A549 (cell line): ENCODE results near the gene ICE2. TPM values are rescaled to one million over a fixed set of nuclear protein-coding genes. Genes with fewer than 3 reads are reported as not detected.

Experiments
- ATAC-seq, 2 experiments: fragments of 200-7000 bp in 1 of 2; fragments of >200 bp in 1 of 2; cut with Nextera tagmentation in 1 of 2; cut with Tn5 transposase in 1 of 2; 3 replicates each; pipeline versions ENCODE4 v1.8.0 to v1.9.1; 2018 to 2020; ENCODE audit warnings: mild to moderate bottlenecking in 1 of 2, moderate library complexity in 1 of 2
- CTCF ChIA-PET: fragments of 300-600 bp; sonication (Branson Sonifier 250); formaldehyde crosslinking; extraction: SDS; loops from one replicate; lab custom pipeline; 2021; ENCODE audit warnings: antibody characterized with exemption, inconsistent platforms; lab: Yijun Ruan, JAX
- POLR2A ChIA-PET: fragments of 350-600 bp; formaldehyde crosslinking; extraction: SDS; loops from one replicate; lab custom pipeline; 2021; ENCODE audit warnings: antibody characterized with exemption, inconsistent platforms; lab: Yijun Ruan, JAX
- DNase-seq, 2 experiments: peaks; one replicate each; pipeline versions ENCODE4 v3.0.0 to v3.0.0-alpha.2; 2011 to 2016; ENCODE audit warnings: low read depth in 1 of 2, low spot score in 1 of 2
- FAIRE-seq: peaks from 2 replicates; lab custom pipeline; 2011; peaks lifted over from hg19 to GRCh38; lab: Jason Lieb, UNC
- H3K27ac ChIP-seq, 2 experiments: fragments of >200 bp; sonication (Bioruptor Twin); formaldehyde crosslinking; 3 replicates each; pipeline ENCODE4 v1.5.1; 2016 to 2017
- H3K4me1 ChIP-seq: fragments of >200 bp; sonication (Bioruptor Twin); formaldehyde crosslinking; 3 replicates; pipeline ENCODE4 v1.6.1; 2016
- H3K4me2 ChIP-seq: fragments of >200 bp; sonication (Bioruptor Twin); formaldehyde crosslinking; 3 replicates; pipeline ENCODE4 v1.6.1; 2016
- H3K4me3 ChIP-seq: fragments of >200 bp; sonication (Bioruptor Twin); formaldehyde crosslinking; 3 replicates; pipeline ENCODE4 v1.5.1; 2016
- H3K9me3 ChIP-seq: fragments of >200 bp; sonication (Bioruptor Twin); formaldehyde crosslinking; 3 replicates; pipeline ENCODE4 v1.6.1; 2016
- BHLHE40 ChIP-seq: IDR thresholded peaks from 2 replicates; pipeline ENCODE4 v1.6.1; 2012; ENCODE audit warnings: low read depth, low read length, inconsistent platforms
- CBX2 ChIP-seq: fragments of 200-600 bp; sonication (generic); IDR thresholded peaks from 2 replicates; pipeline ENCODE4 v1.6.1; 2016; ENCODE audit warnings: low read depth, mild to moderate bottlenecking, borderline replicate concordance
- CHD2 ChIP-seq: fragments of 150-350 bp; IDR thresholded peaks from 2 replicates; pipeline ENCODE4 v1.6.1; 2014; ENCODE audit warnings: low read length; ENCODE audit not compliant: partially characterized antibody
- CTCF ChIP-seq: fragments of >200 bp; sonication (Bioruptor Twin); formaldehyde crosslinking; IDR thresholded peaks from 3 replicates; pipeline ENCODE4 v1.5.1; 2016
- ESRRA ChIP-seq: fragments of 150-350 bp; IDR thresholded peaks from 2 replicates; pipeline ENCODE4 v1.6.1; 2014; ENCODE audit warnings: mild to moderate bottlenecking, low read length, borderline replicate concordance
- FOSB ChIP-seq: fragments of 250-450 bp; sonication (Bioruptor Pico); IDR thresholded peaks from 2 replicates; pipeline ENCODE4 v1.5.0; 2020; ENCODE audit warnings: mild to moderate bottlenecking, moderate library complexity
- HEYL ChIP-seq: fragments of 250-450 bp; sonication (Bioruptor Pico); IDR thresholded peaks from 2 replicates; pipeline ENCODE4 v1.8.0; 2021; ENCODE audit warnings: mild to moderate bottlenecking, moderate library complexity
- HOXB5 ChIP-seq: fragments of 250-450 bp; sonication (Bioruptor Pico); IDR thresholded peaks from 2 replicates; pipeline ENCODE4 v1.5.0; 2020; ENCODE audit warnings: mild to moderate bottlenecking, moderate library complexity
- JUN ChIP-seq, 2 experiments: fragments of >200 bp; sonication (Bioruptor Twin); formaldehyde crosslinking; IDR thresholded peaks; 2 replicates in 1 of 2; 3 replicates in 1 of 2; pipeline ENCODE4 v1.6.1; 2016 to 2017
- KDM5A ChIP-seq: fragments of 200-600 bp; sonication (generic); IDR thresholded peaks from 2 replicates; pipeline ENCODE4 v1.6.1; 2016; ENCODE audit warnings: antibody characterized with exemption, mild to moderate bottlenecking
- MAX ChIP-seq: IDR thresholded peaks from 2 replicates; pipeline ENCODE4 v1.6.1; 2012
- MYC ChIP-seq: IDR thresholded peaks from 2 replicates; pipeline ENCODE4 v1.6.1; 2012; ENCODE audit warnings: mild to moderate bottlenecking, inconsistent platforms, low read length, improper control_type of control experiment, borderline replicate concordance
- NFE2L2 ChIP-seq: fragments of 150-350 bp; conservative IDR thresholded peaks from 2 replicates; pipeline ENCODE4 v1.6.1; 2014; ENCODE audit warnings: low read length
- NR3C1 ChIP-seq: fragments of >200 bp; sonication (Bioruptor Twin); formaldehyde crosslinking; IDR thresholded peaks from 3 replicates; pipeline ENCODE4 v1.6.1; 2017
- PBX3 ChIP-seq: IDR thresholded peaks from 2 replicates; pipeline ENCODE4 v1.6.1; 2012
- POLR2AphosphoS2 ChIP-seq: conservative IDR thresholded peaks from 2 replicates; pipeline ENCODE4 v1.6.1; 2012; ENCODE audit warnings: low read length, improper control_type of control experiment, inconsistent platforms
- RCOR1 ChIP-seq: fragments of 150-350 bp; IDR thresholded peaks from 2 replicates; pipeline ENCODE4 v1.6.1; 2014; ENCODE audit warnings: antibody characterized with exemption, low read length, low read depth
- REST ChIP-seq: fragments of 200-600 bp; sonication (generic); IDR thresholded peaks from 2 replicates; pipeline ENCODE4 v1.6.1; 2016; ENCODE audit warnings: antibody characterized with exemption, mild to moderate bottlenecking, moderate library complexity
- RFX5 ChIP-seq: fragments of 450-650 bp; IDR thresholded peaks from 2 replicates; pipeline ENCODE4 v1.7.1; 2014; ENCODE audit warnings: antibody characterized with exemption, mild to moderate bottlenecking, moderate library complexity
- RNF2 ChIP-seq: fragments of 200-600 bp; sonication (generic); IDR thresholded peaks from 2 replicates; pipeline ENCODE4 v1.6.1; 2016; ENCODE audit warnings: low read depth, mild to moderate bottlenecking, antibody characterized with exemption, moderate library complexity, borderline replicate concordance
- SREBF2 ChIP-seq: fragments of 450-650 bp; IDR thresholded peaks from 2 replicates; pipeline ENCODE4 v1.6.1; 2014; ENCODE audit warnings: mild to moderate bottlenecking, moderate library complexity
- TFCP2L1 ChIP-seq: fragments of 250-450 bp; sonication (Bioruptor Pico); IDR thresholded peaks from 2 replicates; pipeline ENCODE4 v1.5.0; 2021; ENCODE audit warnings: mild to moderate bottlenecking
- ZC3H11A ChIP-seq: fragments of 450-650 bp; IDR thresholded peaks from 2 replicates; pipeline ENCODE4 v1.6.1; 2014; ENCODE audit warnings: antibody characterized with exemption, mild to moderate bottlenecking
- ZSCAN20 ChIP-seq: fragments of 250-450 bp; sonication (Bioruptor Pico); IDR thresholded peaks from 2 replicates; pipeline ENCODE4 v1.8.0; 2022; ENCODE audit warnings: mild to moderate bottlenecking, moderate library complexity
- WGBS: methylation state at CpG from one replicate; pipeline ENCODE4 v1.1.6; 2017; ENCODE audit errors: missing lambda C conversion rate; 5-methylcytosine and 5-hydroxymethylcytosine counted together
- polyA plus RNA-seq, 4 experiments: library from polyadenylated mRNA; depleted of rRNA in 3 of 4; stranded (reverse); fragments of >200 nt; fragmentation: RNase III in 1 of 4; extraction: RNeasy Plus Mini Kit Qiagen cat#74134 plus additional on column Dnase treatment in 1 of 4; gene quantifications; 2 replicates in 3 of 4; 3 replicates in 1 of 4; pipeline ENCODE4 v1.2.3, GENCODE V29; 2011 to 2017

ICE2 gene
- polyA plus RNA-seq, 2 of the 4 experiments (the other 2 are of a cell fraction) = 43.1 to 87.6 TPM

GRCh38 chr15:60520825-60521368 is 42.0 kb upstream of the ICE2 start (continued):
- TF ChIP-seq RCOR1 (no peak), POLR2AphosphoS2 (no peak), RNF2 (no peak), CHD2 (no peak), CTCF (peak; percentile 98), MYC (no peak), ZC3H11A (no peak), NR3C1 (no peak), BHLHE40 (no peak), HOXB5 (CRISPR knock-in tag) (no peak)

- peaks cover 13% of the 10 kb centered on the region for H3K4me1 ChIP-seq
- POLR2A ChIA-PET = interaction anchor here (0.6 to 1.6 kb wide), 5 partner anchors 12 to 156 kb away, joined by 3 read pairs; no protein-coding TSS in a partner anchor
- WGBS = 44% methylated on average over 6 of the region's 6 CpGs
- ATAC-seq (peak; percentile 33 to 61; a peak in 3 of 6 replicates), DNase-seq (peak in 1 of 2 experiments; percentile 43), FAIRE-seq (no peak)
- no peaks in the 10 kb centered on the region for H3K9me3 ChIP-seq
- CTCF ChIA-PET = interaction anchor here (0.6 to 7.4 kb wide), 81 partner anchors 9 to 835 kb away, joined by 3 to 277 read pairs (median 4); partner anchors contain the start of gene ICE2
- peak overlapping the region; percentile 43 for H3K4me2 ChIP-seq
- no peak for TF ChIP-seq NFE2L2
- no peak overlapping the region for H3K4me3 ChIP-seq
- H3K27ac ChIP-seq = peak overlapping the region in 1 of 2 experiments; percentile 27; a peak in 2 of 6 replicates
Observed at GRCh38 chr15:60520013-60520824, 41.3 kb upstream of the ICE2 start.

GRCh38 chr15:60519218-60519617 is 40.3 kb upstream of the ICE2 start:
- Histone ChIP-seq H3K4me3 (no peak overlapping the region), H3K4me2 (no peak overlapping the region), H3K4me1 (peaks cover 13% of the 10 kb centered on the region), H3K27ac (no peak overlapping the region)
- no peak for ATAC-seq
- peak; percentile 18 for FAIRE-seq
- TF ChIP-seq RCOR1 = no peak
- TF ChIP-seq, all 56 proteins: peak for 0
- ChIA-PET POLR2A (no interaction called here), CTCF (interaction anchor here (1.6 to 7.4 kb wide), 12 partner anchors 13 to 828 kb away, joined by 3 to 277 read pairs (median 26); no protein-coding TSS in a partner anchor)
- no peaks in the 10 kb centered on the region for H3K9me3 ChIP-seq
- no peak for DNase-seq
- WGBS = 79% methylated on average over 1 of the region's 1 CpG

GRCh38 chr15:60518511-60518910 is 39.6 kb upstream of the ICE2 start:
- DNase-seq (no peak), ATAC-seq (no peak), FAIRE-seq (no peak)
- Histone ChIP-seq H3K4me1 (peaks cover 13% of the 10 kb centered on the region), H3K9me3 (no peaks in the 10 kb centered on the region), H3K4me3 (no peak overlapping the region), H3K4me2 (no peak overlapping the region), H3K27ac (no peak overlapping the region)
- ChIA-PET POLR2A (no interaction called here), CTCF (interaction anchor here (1.8 to 7.4 kb wide), 6 partner anchors 10 to 794 kb away, joined by 6 to 277 read pairs (median 15); no protein-coding TSS in a partner anchor)
- WGBS = 83% methylated on average over 8 of the region's 8 CpGs
- TF ChIP-seq SREBF2 (no peak), ZSCAN20 (CRISPR knock-in tag) (no peak), PBX3 (no peak), MAX (no peak), FOSB (no peak), CBX2 (no peak), KDM5A (no peak), ESRRA (no peak), BHLHE40 (no peak), NR3C1 (no peak), HEYL (no peak), JUN (IDR thresholded peaks at IDR 0.05) (no peak), TFCP2L1 (CRISPR knock-in tag) (no peak), RFX5 (no peak), RCOR1 (no peak), REST (no peak)
